Parathyroid adenoma (tissue), 2 donors: ENCODE data around the gene OR8B4.

Experiments
- H2AFZ ChIP-seq: fragments of 300-600 bp; sonication (generic); one replicate; pipeline ENCODE4 v1.7.0; 2017; ENCODE audit warnings: antibody characterized with exemption, mild to moderate bottlenecking
- H3K27ac ChIP-seq: fragments of 300-600 bp; sonication (generic); one replicate; pipeline ENCODE4 v1.7.0; 2017
- H3K27me3 ChIP-seq: fragments of 300-600 bp; sonication (generic); one replicate; pipeline ENCODE4 v1.7.0; 2017; ENCODE audit warnings: low read length; ENCODE audit not compliant: control insufficient read depth, insufficient read depth
- H3K36me3 ChIP-seq: fragments of 300-600 bp; sonication (generic); one replicate; pipeline ENCODE4 v1.7.0; 2017; ENCODE audit warnings: low read length; ENCODE audit not compliant: control insufficient read depth, insufficient read depth
- H3K4me1 ChIP-seq: fragments of 300-600 bp; sonication (generic); one replicate; pipeline ENCODE4 v1.7.0; 2017; ENCODE audit warnings: control low read depth
- H3K4me2 ChIP-seq: fragments of 300-600 bp; sonication (generic); one replicate; pipeline ENCODE4 v1.7.0; 2017; ENCODE audit warnings: low read length
- H3K4me3 ChIP-seq: fragments of 300-600 bp; sonication (generic); one replicate; pipeline ENCODE4 v1.7.0; 2017; ENCODE audit warnings: low read depth, low read length
- H3K79me2 ChIP-seq: fragments of 300-600 bp; sonication (generic); one replicate; pipeline ENCODE4 v1.7.0; 2017; ENCODE audit warnings: control low read depth
- H3K9ac ChIP-seq: fragments of 300-600 bp; sonication (generic); one replicate; pipeline ENCODE4 v1.7.0; 2017; ENCODE audit warnings: mild to moderate bottlenecking
- H3K9me3 ChIP-seq: fragments of 300-600 bp; sonication (generic); one replicate; pipeline ENCODE4 v1.7.0; 2017; ENCODE audit warnings: low read length; ENCODE audit not compliant: control insufficient read depth
- CTCF ChIP-seq: fragments of 300-600 bp; sonication (generic); IDR thresholded peaks from one replicate; pipeline ENCODE4 v1.7.0; 2017; ENCODE audit warnings: antibody characterized with exemption, mild to moderate bottlenecking
- donor health status: primary hyperparathyroidism.

Gene OR8B4

GRCh38 chr11:124380585-124380984 lies 44.1 kb downstream of the OR8B4 start:
- H3K79me2 ChIP-seq, result no peaks in the 10 kb centered on the region
- H3K4me1 ChIP-seq, result no peaks in the 10 kb centered on the region
- H2AFZ ChIP-seq, result no peak overlapping the region
- H3K27me3 ChIP-seq, result no peaks in the 10 kb centered on the region
- H3K9me3 ChIP-seq, result no peaks in the 10 kb centered on the region
- H3K27ac ChIP-seq, result no peak overlapping the region
- H3K4me2 ChIP-seq, result no peak overlapping the region
- H3K4me3 ChIP-seq, result no peak overlapping the region
- no peaks in the 10 kb centered on the region for H3K36me3 ChIP-seq
- TF ChIP-seq CTCF, result no peak
- H3K9ac ChIP-seq, result no peak overlapping the region

GRCh38 chr11:124376280-124376679 lies 48.4 kb downstream of the OR8B4 start:
- no peak overlapping the region for H3K4me3 ChIP-seq

More at GRCh38 chr11:124376280-124376679, 48.4 kb downstream of the OR8B4 start:
- Histone ChIP-seq H3K9ac (no peak overlapping the region), H3K9me3 (no peaks in the 10 kb centered on the region), H2AFZ (no peak overlapping the region), H3K27ac (no peak overlapping the region), H3K4me2 (no peak overlapping the region), H3K36me3 (no peaks in the 10 kb centered on the region), H3K4me1 (no peaks in the 10 kb centered on the region), H3K27me3 (no peaks in the 10 kb centered on the region), H3K79me2 (no peaks in the 10 kb centered on the region)
- TF ChIP-seq CTCF, result no peak
